Measurements from ENCODE around the gene ARMH3.

The ARMH3 gene

GRCh38 chr10:101956898-101957297 is 99.1 kb downstream of the ARMH3 start:
- TF ChIP-seq POLR2AphosphoS5 (IDR thresholded peaks at IDR 0.05; ENCODE audit: low read depth, low read length) (no peak), SIN3A (IDR thresholded peaks at IDR 0.05; ENCODE audit: borderline replicate concordance, insufficient read depth, low read length) (no peak), FOXP2 (optimal IDR thresholded peaks at IDR 0.05; ENCODE audit: borderline replicate concordance, extremely low read depth, extremely low read length, insufficient read depth) (no peak), REST (IDR thresholded peaks at IDR 0.05; ENCODE audit: insufficient read depth in 1 of 2, low read depth in 2 of 2, low read length in 2 of 2) (no peak), TAF1 (IDR thresholded peaks at IDR 0.05; ENCODE audit: borderline replicate concordance, insufficient read depth, low read length) (no peak)

- TF ChIP-seq FOXP2 (optimal IDR thresholded peaks at IDR 0.05; ENCODE audit: borderline replicate concordance, extremely low read depth, extremely low read length, insufficient read depth) (no peak), SIN3A (IDR thresholded peaks at IDR 0.05; ENCODE audit: borderline replicate concordance, insufficient read depth, low read length) (no peak), REST (IDR thresholded peaks at IDR 0.05; ENCODE audit: insufficient read depth in 1 of 2, low read depth in 2 of 2, low read length in 2 of 2) (no peak), POLR2AphosphoS5 (IDR thresholded peaks at IDR 0.05; ENCODE audit: low read depth, low read length) (no peak), TAF1 (IDR thresholded peaks at IDR 0.05; ENCODE audit: borderline replicate concordance, insufficient read depth, low read length) (no peak)
Observed at GRCh38 chr10:101956117-101956516, 99.9 kb downstream of the ARMH3 start.

- TF ChIP-seq TAF1 (IDR thresholded peaks at IDR 0.05; ENCODE audit: borderline replicate concordance, insufficient read depth, low read length) (no peak), FOXP2 (optimal IDR thresholded peaks at IDR 0.05; ENCODE audit: borderline replicate concordance, extremely low read depth, extremely low read length, insufficient read depth) (no peak), POLR2AphosphoS5 (IDR thresholded peaks at IDR 0.05; ENCODE audit: low read depth, low read length) (no peak), SIN3A (IDR thresholded peaks at IDR 0.05; ENCODE audit: borderline replicate concordance, insufficient read depth, low read length) (no peak), REST (IDR thresholded peaks at IDR 0.05; ENCODE audit: insufficient read depth in 1 of 2, low read depth in 2 of 2, low read length in 2 of 2) (no peak)
Observed at GRCh38 chr10:101952191-101952590, 103.8 kb downstream of the ARMH3 start.

- no peak for TF ChIP-seq REST (IDR thresholded peaks at IDR 0.05; ENCODE audit: insufficient read depth in 1 of 2, low read depth in 2 of 2, low read length in 2 of 2)
- no peak for TF ChIP-seq POLR2AphosphoS5 (IDR thresholded peaks at IDR 0.05; ENCODE audit: low read depth, low read length)
- no peak for TF ChIP-seq TAF1 (IDR thresholded peaks at IDR 0.05; ENCODE audit: borderline replicate concordance, insufficient read depth, low read length)
- no peak for TF ChIP-seq FOXP2 (optimal IDR thresholded peaks at IDR 0.05; ENCODE audit: borderline replicate concordance, extremely low read depth, extremely low read length, insufficient read depth)
Observed at GRCh38 chr10:101950213-101950612, 105.8 kb downstream of the ARMH3 start.

GRCh38 chr10:101941871-101942270 is 114.1 kb downstream of the ARMH3 start:
- TF ChIP-seq SIN3A (IDR thresholded peaks at IDR 0.05; ENCODE audit: borderline replicate concordance, insufficient read depth, low read length) (no peak), POLR2AphosphoS5 (IDR thresholded peaks at IDR 0.05; ENCODE audit: low read depth, low read length) (no peak), REST (IDR thresholded peaks at IDR 0.05; ENCODE audit: insufficient read depth in 1 of 2, low read depth in 2 of 2, low read length in 2 of 2) (no peak), TAF1 (IDR thresholded peaks at IDR 0.05; ENCODE audit: borderline replicate concordance, insufficient read depth, low read length) (no peak), FOXP2 (optimal IDR thresholded peaks at IDR 0.05; ENCODE audit: borderline replicate concordance, extremely low read depth, extremely low read length, insufficient read depth) (no peak)

Data from PFSK-1 (cell line).